Measurements from ENCODE around the gene COL15A1.

DNA sequence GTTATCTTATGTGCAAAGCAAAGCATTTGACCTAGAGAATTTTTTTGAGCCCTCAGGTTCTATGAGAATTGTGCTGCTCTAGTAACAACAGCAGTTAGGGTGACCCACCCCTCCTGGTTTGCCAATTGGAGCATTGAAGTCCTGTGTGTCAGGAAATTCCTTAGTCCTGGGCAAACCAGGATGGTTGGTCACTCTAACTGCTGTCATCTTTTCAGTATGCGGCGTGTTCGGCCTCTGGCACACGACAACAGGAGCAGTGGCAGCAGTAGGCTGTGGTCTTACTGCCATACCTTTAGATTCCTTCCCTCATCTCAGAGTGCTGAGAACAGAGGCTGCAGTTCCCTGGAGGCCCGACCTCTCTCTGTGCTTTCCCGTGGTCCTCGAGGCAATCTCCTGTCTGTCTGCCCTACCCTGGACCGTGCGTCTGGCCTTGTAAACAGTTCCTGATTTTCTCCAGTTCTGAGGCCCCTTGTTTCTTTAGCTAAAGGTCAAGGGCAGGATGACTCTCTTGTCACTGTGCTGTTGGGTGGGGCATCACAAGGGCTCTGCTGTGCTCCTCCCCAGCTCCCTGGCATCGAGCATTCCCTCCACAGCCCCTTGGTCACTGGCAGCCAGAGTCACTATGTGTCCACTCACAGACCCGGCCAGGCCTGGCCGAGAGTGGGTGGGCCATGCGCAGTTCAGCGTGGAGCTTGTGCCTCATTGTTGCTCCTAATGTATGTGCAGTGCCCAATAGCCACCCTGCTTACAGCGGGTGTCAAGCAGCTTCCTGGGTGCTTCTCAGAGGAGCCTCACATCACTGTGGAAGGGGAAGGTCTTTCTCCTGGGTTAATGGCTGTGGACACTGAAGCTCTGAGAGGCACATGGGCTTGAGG lies 18.5 kb upstream of the COL15A1 start:
- no peak for TF ChIP-seq POLR2AphosphoS5 (IDR thresholded peaks at IDR 0.05; ENCODE audit: low read depth, low read length)
- no peak for TF ChIP-seq TAF1 (IDR thresholded peaks at IDR 0.05; ENCODE audit: borderline replicate concordance, insufficient read depth, low read length)
- TF ChIP-seq, protein P1, sequence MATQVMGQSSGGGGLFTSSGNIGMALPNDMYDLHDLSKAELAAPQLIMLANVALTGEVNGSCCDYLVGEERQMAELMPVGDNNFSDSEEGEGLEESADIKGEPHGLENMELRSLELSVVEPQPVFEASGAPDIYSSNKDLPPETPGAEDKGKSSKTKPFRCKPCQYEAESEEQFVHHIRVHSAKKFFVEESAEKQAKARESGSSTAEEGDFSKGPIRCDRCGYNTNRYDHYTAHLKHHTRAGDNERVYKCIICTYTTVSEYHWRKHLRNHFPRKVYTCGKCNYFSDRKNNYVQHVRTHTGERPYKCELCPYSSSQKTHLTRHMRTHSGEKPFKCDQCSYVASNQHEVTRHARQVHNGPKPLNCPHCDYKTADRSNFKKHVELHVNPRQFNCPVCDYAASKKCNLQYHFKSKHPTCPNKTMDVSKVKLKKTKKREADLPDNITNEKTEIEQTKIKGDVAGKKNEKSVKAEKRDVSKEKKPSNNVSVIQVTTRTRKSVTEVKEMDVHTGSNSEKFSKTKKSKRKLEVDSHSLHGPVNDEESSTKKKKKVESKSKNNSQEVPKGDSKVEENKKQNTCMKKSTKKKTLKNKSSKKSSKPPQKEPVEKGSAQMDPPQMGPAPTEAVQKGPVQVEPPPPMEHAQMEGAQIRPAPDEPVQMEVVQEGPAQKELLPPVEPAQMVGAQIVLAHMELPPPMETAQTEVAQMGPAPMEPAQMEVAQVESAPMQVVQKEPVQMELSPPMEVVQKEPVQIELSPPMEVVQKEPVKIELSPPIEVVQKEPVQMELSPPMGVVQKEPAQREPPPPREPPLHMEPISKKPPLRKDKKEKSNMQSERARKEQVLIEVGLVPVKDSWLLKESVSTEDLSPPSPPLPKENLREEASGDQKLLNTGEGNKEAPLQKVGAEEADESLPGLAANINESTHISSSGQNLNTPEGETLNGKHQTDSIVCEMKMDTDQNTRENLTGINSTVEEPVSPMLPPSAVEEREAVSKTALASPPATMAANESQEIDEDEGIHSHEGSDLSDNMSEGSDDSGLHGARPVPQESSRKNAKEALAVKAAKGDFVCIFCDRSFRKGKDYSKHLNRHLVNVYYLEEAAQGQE (IDR thresholded peaks at IDR 0.05; ENCODE audit: insufficient read depth in 1 of 2, low read depth in 2 of 2, low read length in 2 of 2) = no peak
- TF ChIP-seq SIN3A (IDR thresholded peaks at IDR 0.05; ENCODE audit: borderline replicate concordance, insufficient read depth, low read length) = no peak
